Colonic mucosa (tissue), 4 donors: ENCODE results near the gene PPP1R11. TPM values are rescaled to one million over a fixed set of nuclear protein-coding genes. Genes with fewer than 3 reads are reported as not detected.
A peak's percentile ranks its signal among the peaks of the same experiment; 100 is the strongest.

Experiments
- DNase-seq: peaks from one replicate; pipeline ENCODE4 v3.0.0-alpha.2; 2020
- H3K27ac ChIP-seq: fragments of 200-600 bp; one replicate; pipeline ENCODE4 v1.8.0; 2021
- H3K27me3 ChIP-seq: fragments of 200-600 bp; one replicate; pipeline ENCODE4 v1.8.0; 2021
- H3K36me3 ChIP-seq: fragments of 200-600 bp; one replicate; pipeline ENCODE4 v1.8.0; 2021
- H3K4me1 ChIP-seq: fragments of 200-600 bp; one replicate; pipeline ENCODE4 v1.8.0; 2021; ENCODE audit warnings: mild to moderate bottlenecking
- H3K4me3 ChIP-seq: fragments of 200-600 bp; one replicate; pipeline ENCODE4 v1.8.0; 2021
- H3K9ac ChIP-seq, 2 donors: one replicate each; pipeline ENCODE4 v1.7.0; 2013; ENCODE audit warnings: control low read depth in 2 of 2, low read depth in 2 of 2, low read length in 2 of 2
- H3K9me3 ChIP-seq: fragments of 200-600 bp; one replicate; pipeline ENCODE4 v1.8.0; 2021
- CTCF ChIP-seq: fragments of 200-600 bp; IDR thresholded peaks from one replicate; pipeline ENCODE4 v1.8.0; 2022; ENCODE audit warnings: antibody characterized with exemption, mild to moderate bottlenecking
- intact Hi-C: fragments of 100-400 bp; cut with DNase I; formaldehyde crosslinking; loops from one replicate; pipeline ENCODE4 v1.14.1; 2022
- total RNA-seq, 2 donors: library from RNA; stranded (reverse); fragmentation: NEBNext Ultra II Directional in 1 of 2; extraction: Animal tissue kit (Norgen Biotek cat#: 25700) in 1 of 2; gene quantifications; one replicate each; pipeline ENCODE4 v1.2.1, GENCODE V29; 2021
- donor health status: healthy.
- donor health status: DM: no; HTN: no; CAD: no.
- donor health status: DM: no; HTN: no; CAD: no.

Gene PPP1R11
- total RNA-seq, 2 donors from 2014 or later, result 77.9 to 87.1 TPM

GRCh38 chr6:30062471-30063178 lies 4.4 kb upstream of the PPP1R11 start:
- no peaks in the 10 kb centered on the region for H3K9me3 ChIP-seq
- intact Hi-C loops, result no loop called here
- TF ChIP-seq CTCF, result no peak
- H3K9ac ChIP-seq, result peak overlapping the region in 1 of 2 donors; percentile 94
- H3K4me3 ChIP-seq, result peak overlapping the region; percentile 66
- DNase-seq, result no peak
- H3K27me3 ChIP-seq, result no peaks in the 10 kb centered on the region
- no peaks in the 10 kb centered on the region for H3K36me3 ChIP-seq
- peaks cover 7% of the 10 kb centered on the region for H3K4me1 ChIP-seq
- H3K27ac ChIP-seq, result peak overlapping the region; percentile 83

GRCh38 chr6:30063315-30063714 lies 3.7 kb upstream of the PPP1R11 start:
- no peak for DNase-seq
- no peak for TF ChIP-seq CTCF
- Histone ChIP-seq H3K4me3 (no peak overlapping the region), H3K27me3 (no peaks in the 10 kb centered on the region), H3K4me1 (peaks cover 7% of the 10 kb centered on the region), H3K27ac (no peak overlapping the region), H3K36me3 (no peaks in the 10 kb centered on the region), H3K9me3 (no peaks in the 10 kb centered on the region), H3K9ac (no peak overlapping the region)
- intact Hi-C loops, result no loop called here

GRCh38 chr6:30066082-30066481 lies 916 bp upstream of the PPP1R11 start:
- peak overlapping the region; percentile 75 to 82 for H3K9ac ChIP-seq
- H3K4me3 ChIP-seq, result peak overlapping the region; percentile 69
- no peak for DNase-seq
- TF ChIP-seq CTCF, result no peak
- H3K9me3 ChIP-seq, result no peaks in the 10 kb centered on the region
- no peaks in the 10 kb centered on the region for H3K4me1 ChIP-seq
- no peaks in the 10 kb centered on the region for H3K36me3 ChIP-seq
- intact Hi-C loops, result loop anchor here (5.0 kb wide), 1 partner anchor 36 kb away; no protein-coding TSS in a partner anchor
- H3K27me3 ChIP-seq, result peaks cover 2% of the 10 kb centered on the region
- peak overlapping the region; percentile 93 for H3K27ac ChIP-seq

- DNase-seq, result no peak
- intact Hi-C loops, result loop anchor here (5.0 kb wide), 1 partner anchor 35 kb away; no protein-coding TSS in a partner anchor
- no peak for TF ChIP-seq CTCF
- Histone ChIP-seq H3K9me3 (no peaks in the 10 kb centered on the region), H3K4me1 (no peaks in the 10 kb centered on the region), H3K27me3 (peaks cover 5% of the 10 kb centered on the region), H3K36me3 (no peaks in the 10 kb centered on the region), H3K27ac (peak overlapping the region; percentile 86), H3K9ac (peak overlapping the region; percentile 57 to 94), H3K4me3 (peak overlapping the region; percentile 69)
These were observed 602 bp downstream of the PPP1R11 start for GRCh38 chr6:30067460-30068139.

- Histone ChIP-seq H3K9ac (no peak overlapping the region), H3K9me3 (no peaks in the 10 kb centered on the region), H3K27ac (no peak overlapping the region), H3K27me3 (peaks cover 30% of the 10 kb centered on the region), H3K36me3 (no peaks in the 10 kb centered on the region), H3K4me1 (peaks cover 6% of the 10 kb centered on the region), H3K4me3 (no peak overlapping the region)
- TF ChIP-seq CTCF, result no peak
- peak; percentile 28 for DNase-seq
- intact Hi-C loops, result no loop called here
These were observed 4.3 kb downstream of the PPP1R11 start for GRCh38 chr6:30071081-30071818.
